HepG2 (cell line): Measurements from ENCODE around the gene CAT. TPM values are rescaled to one million over a fixed set of nuclear protein-coding genes. Genes with fewer than 3 reads are reported as not detected.
A peak's percentile ranks its signal among the peaks of the same experiment; 100 is the strongest.

Experiments used
- AKNA ChIP-seq: sonication (generic); formaldehyde crosslinking; IDR thresholded peaks from 2 replicates; pipeline ENCODE4 v1.4.0; 2020; ENCODE audit warnings: missing genetic modification reagents, borderline replicate concordance
- ETV6 ChIP-seq: sonication (generic); formaldehyde crosslinking; conservative IDR thresholded peaks from 2 replicates; pipeline ENCODE4 v1.4.0; 2020; ENCODE audit warnings: missing genetic modification reagents
- FOXP1 ChIP-seq, 2 experiments: fragments of 450-650 bp in 1 of 2; IDR thresholded peaks; 2 replicates each; pipeline ENCODE4 v1.6.1; 2017 to 2018; ENCODE audit warnings: antibody characterized with exemption in 1 of 2
- GMEB2 ChIP-seq: IDR thresholded peaks from 2 replicates; pipeline ENCODE4 v1.6.1; 2016; ENCODE audit warnings: missing biosample characterization, missing genetic modification reagents, low read depth
- HOXA5 ChIP-seq: sonication (generic); formaldehyde crosslinking; IDR thresholded peaks from 2 replicates; pipeline ENCODE4 v1.4.0; 2020; ENCODE audit warnings: missing genetic modification reagents
- LRRFIP1 ChIP-seq: sonication (generic); formaldehyde crosslinking; conservative IDR thresholded peaks from 2 replicates; pipeline ENCODE4 v1.4.0; 2020; ENCODE audit warnings: missing genetic modification reagents
- RARA ChIP-seq: IDR thresholded peaks from 2 replicates; pipeline ENCODE4 v1.6.1; 2016; ENCODE audit warnings: missing genetic modification reagents, missing compliant biosample characterization
- RFX1 ChIP-seq: fragments of 450-650 bp; IDR thresholded peaks from 2 replicates; pipeline ENCODE4 v1.6.1; 2017
- SMAD3 ChIP-seq: sonication (generic); formaldehyde crosslinking; IDR thresholded peaks from 2 replicates; pipeline ENCODE4 v1.4.0; 2020; ENCODE audit warnings: missing genetic modification reagents
- SNAI1 ChIP-seq: sonication (generic); formaldehyde crosslinking; IDR thresholded peaks from 2 replicates; pipeline ENCODE4 v1.5.0; 2020; ENCODE audit warnings: mild to moderate bottlenecking, missing genetic modification reagents, borderline replicate concordance
- STAT5B ChIP-seq: sonication (generic); formaldehyde crosslinking; IDR thresholded peaks from 2 replicates; pipeline ENCODE4 v1.4.0; 2020; ENCODE audit warnings: missing genetic modification reagents
- TARDBP ChIP-seq: sonication (generic); formaldehyde crosslinking; IDR thresholded peaks from 2 replicates; pipeline ENCODE4 v1.8.0; 2022; ENCODE audit warnings: mild to moderate bottlenecking, missing genetic modification reagents
- TMF1 ChIP-seq: sonication (generic); formaldehyde crosslinking; IDR thresholded peaks from 2 replicates; pipeline ENCODE4 v1.8.1; 2022; ENCODE audit warnings: low read depth, missing genetic modification reagents
- ZNF121 ChIP-seq: sonication (generic); formaldehyde crosslinking; IDR thresholded peaks from 2 replicates; pipeline ENCODE4 v1.5.0; 2020; ENCODE audit warnings: mild to moderate bottlenecking, missing genetic modification reagents
- ZNF431 ChIP-seq: sonication (generic); formaldehyde crosslinking; IDR thresholded peaks from 2 replicates; pipeline ENCODE4 v1.9.0; 2022; ENCODE audit warnings: missing genetic modification reagents, low read depth, mild to moderate bottlenecking, borderline replicate concordance
- ZNF564 ChIP-seq: sonication (generic); formaldehyde crosslinking; IDR thresholded peaks from 2 replicates; pipeline ENCODE4 v1.8.1; 2023; ENCODE audit warnings: mild to moderate bottlenecking, missing genetic modification reagents
- ZNF569 ChIP-seq: sonication (generic); formaldehyde crosslinking; IDR thresholded peaks from 2 replicates; pipeline ENCODE4 v1.5.0; 2020; ENCODE audit warnings: mild to moderate bottlenecking, missing genetic modification reagents, moderate library complexity, borderline replicate concordance
- polyA plus RNA-seq, 8 experiments: library from polyadenylated mRNA; depleted of rRNA in 3 of 8; stranded (reverse) in 7 of 8; unstranded in 1 of 8; fragments of >200 nt; fragmentation: Illumina TruSeq in 4 of 8; extraction: Trizol in 4 of 8; gene quantifications; 2 replicates each; pipeline versions ENCODE4 v1.2.1 to v1.2.3, GENCODE V29; 2011 to 2016; ENCODE audit warnings: low read depth in 4 of 8, missing spikeins in 1 of 8, mixed read lengths in 1 of 8; ENCODE audit not compliant: insufficient read depth in 1 of 8
- total RNA-seq, 5 experiments: library from RNA; depleted of rRNA; stranded (reverse); fragments of >200 nt; fragmentation: Illumina TruSeq; extraction: Trizol; gene quantifications; 2 replicates each; pipeline ENCODE4 v1.2.3, GENCODE V29; 2016; ENCODE audit warnings: low read depth in 1 of 5

Gene CAT
- total and polyA plus RNA-seq, 2 of the 13 experiments (the other 11 are each of a cell fraction or from before 2014, with no cell fraction given), result 107 to 136 TPM

GRCh38 chr11:34438529-34439507 lies at the start of gene CAT (continued):
- no peak for TF ChIP-seq FOXP1 (IDR thresholded peaks at IDR 0.05)
- no peak for TF ChIP-seq FOXP1 (CRISPR knock-in tag; IDR thresholded peaks at IDR 0.05)
- TF ChIP-seq TMF1 (CRISPR knock-in tag), result peak; percentile 72; the same call in 1 of the 2 replicates
- peak; percentile 62 for TF ChIP-seq ZNF431
- peak; percentile 64; the same call in 1 of the 2 replicates for TF ChIP-seq ZNF564
- 0 out of 2 replicates have a peak, but pooled peaks have one; percentile 18 for TF ChIP-seq SMAD3 (CRISPR knock-in tag)
- TF ChIP-seq RFX1, result peak; percentile 61; the same call in 1 of the 2 replicates
- TF ChIP-seq TARDBP (CRISPR knock-in tag), result peak; percentile 66; the same call in 1 of the 2 replicates
- TF ChIP-seq AKNA (CRISPR knock-in tag), result no peak
- TF ChIP-seq ZNF569 (CRISPR knock-in tag), result no peak
- TF ChIP-seq ETV6 (CRISPR knock-in tag), result no peak
- no peak for TF ChIP-seq GMEB2
- TF ChIP-seq HOXA5, result no peak; the same call in 1 of the 2 replicates
- TF ChIP-seq LRRFIP1, result no peak
- peak; percentile 91; the same call in 1 of the 2 replicates for TF ChIP-seq SNAI1
- TF ChIP-seq STAT5B (CRISPR knock-in tag), result no peak
- no peak for TF ChIP-seq RARA (CRISPR knock-in tag)
- TF ChIP-seq ZNF121 (CRISPR knock-in tag), result 0 out of 2 replicates have a peak, but pooled peaks have one; percentile 22
